HG02588 (cell line): ENCODE results near the gene RASAL2.
A peak's percentile ranks its signal among the peaks of the same experiment; 100 is the strongest.

Source experiments
- ATAC-seq: cut with Tn5 transposase; IDR thresholded peaks from one replicate; pipeline ENCODE4 v1.9.1; 2021; ENCODE audit warnings: mild to moderate bottlenecking, moderate library complexity; ENCODE audit not compliant: unreplicated experiment

Gene RASAL2

DNA sequence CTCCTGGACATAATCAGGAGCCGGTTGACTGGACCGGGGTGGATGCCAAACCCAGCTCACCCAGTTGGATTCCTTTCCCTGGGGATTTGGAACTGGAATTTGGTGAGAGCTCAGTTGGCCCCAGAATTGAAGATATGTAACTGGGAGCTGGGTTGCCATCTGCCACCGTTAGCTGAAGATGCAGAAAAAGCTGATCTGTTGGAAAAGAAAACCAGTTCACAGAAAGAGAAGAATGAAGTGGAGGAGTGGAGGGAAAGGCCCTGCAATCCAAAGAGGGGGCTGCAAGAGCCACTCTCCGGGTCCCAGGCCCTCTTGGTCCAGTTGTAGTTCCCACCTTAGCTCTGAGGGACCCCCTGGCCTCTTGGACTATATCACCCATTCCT is 435.0 kb downstream of the RASAL2 start:
- ATAC-seq: no peak

GRCh38 chr1:178529364-178530036 is 435.6 kb downstream of the RASAL2 start:
- ATAC-seq: no peak

DNA sequence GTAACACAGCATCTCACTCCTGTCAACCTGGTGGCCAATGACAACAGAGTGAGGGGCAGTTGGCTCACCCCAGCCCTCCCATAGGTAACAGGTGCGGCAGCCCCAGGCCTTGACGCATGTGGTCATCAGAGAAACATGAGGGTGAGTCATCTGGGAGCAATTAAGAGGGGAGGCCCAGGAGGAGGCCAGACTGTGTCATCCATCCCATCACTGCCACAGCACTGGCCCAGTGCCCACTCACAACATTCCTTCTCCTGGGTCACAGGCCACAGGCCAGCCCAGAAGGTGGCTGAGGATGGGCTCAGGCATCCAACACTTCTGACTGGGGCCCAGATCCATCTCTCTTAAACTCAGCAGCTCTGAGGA is 436.1 kb downstream of the RASAL2 start:
- ATAC-seq: no peak

GRCh38 chr1:178530502-178530901 is 436.6 kb downstream of the RASAL2 start:
- ATAC-seq: no peak

DNA sequence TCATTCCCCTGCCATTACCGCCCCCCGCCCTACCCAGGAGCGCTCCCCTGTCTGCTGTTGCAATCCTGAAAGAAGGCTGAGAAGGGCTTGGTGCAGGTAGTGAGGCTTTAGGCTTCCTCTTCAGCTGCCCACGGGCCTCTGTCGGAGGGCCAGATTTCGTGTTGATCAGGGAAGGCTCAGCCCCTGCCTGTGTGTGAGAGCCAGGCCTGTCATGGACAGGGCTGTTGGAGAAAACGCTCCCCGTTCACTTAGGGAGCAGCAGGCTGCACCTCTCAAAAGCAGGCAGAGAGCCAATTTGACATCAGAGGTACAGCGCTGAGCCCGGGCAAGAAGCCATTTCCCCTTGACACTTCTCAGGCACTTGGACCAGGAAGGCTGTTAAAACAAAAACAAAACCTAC is 438.0 kb downstream of the RASAL2 start:
- no peak for ATAC-seq

DNA sequence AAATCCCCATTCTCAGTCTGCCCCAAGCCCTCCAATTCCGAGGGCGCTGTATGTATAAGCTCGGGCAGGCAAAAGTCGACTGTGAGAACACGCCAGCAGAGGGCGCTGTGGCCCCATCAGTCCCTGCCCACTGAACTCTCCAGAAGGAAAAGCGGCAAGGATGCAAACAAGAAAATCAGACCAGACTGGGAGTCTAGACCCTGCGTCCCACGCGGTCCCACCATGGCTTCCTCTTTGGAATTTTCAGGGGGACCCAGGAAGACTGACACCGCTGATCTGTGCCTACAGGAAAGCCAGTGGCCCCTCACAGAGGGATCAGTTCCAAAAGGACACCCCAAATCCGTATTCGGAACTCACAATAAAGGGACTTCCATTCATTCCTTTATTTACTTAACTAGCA is 438.5 kb downstream of the RASAL2 start:
- peak; percentile 90 for ATAC-seq

- no peak for ATAC-seq
These were observed 439.4 kb downstream of the RASAL2 start for GRCh38 chr1:178533121-178533946.
